CD4-positive, alpha-beta T cell treated with Interleukin-6 at 100 ng/mL for 8 hours (primary cell): ENCODE measurements around the gene UTY.

Source experiments
- DNase-seq: peaks from one replicate; pipeline ENCODE4 v3.0.0-alpha.2; 2020; ENCODE audit warnings: mixed read lengths, low spot score

UTY gene

GRCh38 chrY:13479828-13480227 is at the start of gene UTY:
UTY (minus strand) TSS chrY:13480033; CDS start chrY:13479665, 368 bp downstream.
- DNase-seq, result no peak

- no peak for DNase-seq
These were observed 40.6 kb upstream of the UTY start for GRCh38 chrY:13520474-13520873.

GRCh38 chrY:13501215-13501614 is 21.4 kb upstream of the UTY start:
- DNase-seq, result no peak

- no peak for DNase-seq
These were observed 13.9 kb upstream of the UTY start for GRCh38 chrY:13493737-13494136.

GRCh38 chrY:13492408-13492807 is 12.6 kb upstream of the UTY start:
- DNase-seq, result no peak

- no peak for DNase-seq
These were observed 8.9 kb upstream of the UTY start for GRCh38 chrY:13488738-13489137.

- DNase-seq, result no peak
These were observed 617 bp downstream of the UTY start for GRCh38 chrY:13479121-13479711.

- no peak for DNase-seq
These were observed 1.6 kb downstream of the UTY start for GRCh38 chrY:13478126-13478785.

GRCh38 chrY:13474997-13475396 is 4.8 kb downstream of the UTY start:
- no peak for DNase-seq

GRCh38 chrY:13451572-13451971 is 28.3 kb downstream of the UTY start:
- DNase-seq, result no peak

- no peak for DNase-seq
These were observed 29.2 kb downstream of the UTY start for GRCh38 chrY:13450596-13451130.

GRCh38 chrY:13445566-13445965 is 34.3 kb downstream of the UTY start:
- DNase-seq, result no peak

GRCh38 chrY:13443146-13443545 is 36.7 kb downstream of the UTY start:
- no peak for DNase-seq

- no peak for DNase-seq
These were observed 39.0 kb downstream of the UTY start for GRCh38 chrY:13440811-13441210.

GRCh38 chrY:13435968-13436937 is 43.6 kb downstream of the UTY start:
- DNase-seq, result no peak

GRCh38 chrY:13435206-13435967 is 44.4 kb downstream of the UTY start:
- no peak for DNase-seq

- no peak for DNase-seq
These were observed 47.4 kb downstream of the UTY start for GRCh38 chrY:13432293-13433025.

- no peak for DNase-seq
These were observed 50.3 kb downstream of the UTY start for GRCh38 chrY:13429551-13429950.

GRCh38 chrY:13423281-13423732 is 56.5 kb downstream of the UTY start:
- no peak for DNase-seq

GRCh38 chrY:13416869-13417661 is 62.8 kb downstream of the UTY start:
- DNase-seq, result no peak
